NCI-H2196 (cell line): ENCODE measurements around the gene NSMF.

Experiments used
- DNase-seq: peaks from one replicate; lab custom pipeline; 2025; ENCODE audit not compliant: unreplicated experiment; lab: John Stamatoyannopoulos, UW

The NSMF gene

DNA sequence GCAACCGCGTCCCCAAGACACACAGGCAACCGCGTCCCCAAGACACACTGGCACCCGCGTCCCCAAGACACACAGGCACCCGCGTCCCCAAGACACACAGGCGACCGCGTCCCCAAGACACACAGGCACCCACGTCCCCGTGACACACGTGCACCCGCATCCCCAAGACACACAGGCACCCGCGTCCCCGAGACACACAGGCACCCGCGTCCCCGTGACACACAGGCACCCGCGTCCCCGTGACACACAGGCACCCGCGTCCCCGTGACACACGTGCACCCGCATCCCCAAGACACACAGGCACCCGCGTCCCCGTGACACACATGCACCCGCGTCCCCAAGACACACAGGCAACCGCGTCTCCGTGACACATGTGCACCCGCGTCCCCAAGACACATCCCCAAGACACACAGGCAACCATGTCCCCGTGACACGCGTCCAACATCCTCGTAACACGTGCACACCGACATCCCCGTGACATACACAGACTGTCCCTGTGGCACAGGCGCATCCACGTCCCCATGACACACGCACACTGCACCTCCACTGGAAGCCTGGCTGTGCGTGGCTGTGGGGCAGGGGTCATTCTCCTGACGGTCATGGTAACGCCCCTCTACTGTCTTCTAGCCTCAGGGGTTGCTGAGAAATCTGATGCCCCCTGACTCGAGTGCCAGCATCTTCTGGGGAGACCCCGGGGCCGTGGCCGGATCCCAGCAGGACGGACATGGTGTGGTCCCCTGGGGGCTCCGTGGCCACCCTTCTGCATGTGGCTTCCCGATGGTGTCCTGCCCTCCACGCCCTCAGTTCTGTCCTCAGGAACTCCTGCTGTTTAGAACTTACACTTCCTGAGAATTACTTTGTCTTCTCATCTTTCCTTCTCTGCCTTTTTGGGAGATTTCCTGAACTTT is 60.3 kb downstream of the NSMF start:
- DNase-seq, result no peak

DNA sequence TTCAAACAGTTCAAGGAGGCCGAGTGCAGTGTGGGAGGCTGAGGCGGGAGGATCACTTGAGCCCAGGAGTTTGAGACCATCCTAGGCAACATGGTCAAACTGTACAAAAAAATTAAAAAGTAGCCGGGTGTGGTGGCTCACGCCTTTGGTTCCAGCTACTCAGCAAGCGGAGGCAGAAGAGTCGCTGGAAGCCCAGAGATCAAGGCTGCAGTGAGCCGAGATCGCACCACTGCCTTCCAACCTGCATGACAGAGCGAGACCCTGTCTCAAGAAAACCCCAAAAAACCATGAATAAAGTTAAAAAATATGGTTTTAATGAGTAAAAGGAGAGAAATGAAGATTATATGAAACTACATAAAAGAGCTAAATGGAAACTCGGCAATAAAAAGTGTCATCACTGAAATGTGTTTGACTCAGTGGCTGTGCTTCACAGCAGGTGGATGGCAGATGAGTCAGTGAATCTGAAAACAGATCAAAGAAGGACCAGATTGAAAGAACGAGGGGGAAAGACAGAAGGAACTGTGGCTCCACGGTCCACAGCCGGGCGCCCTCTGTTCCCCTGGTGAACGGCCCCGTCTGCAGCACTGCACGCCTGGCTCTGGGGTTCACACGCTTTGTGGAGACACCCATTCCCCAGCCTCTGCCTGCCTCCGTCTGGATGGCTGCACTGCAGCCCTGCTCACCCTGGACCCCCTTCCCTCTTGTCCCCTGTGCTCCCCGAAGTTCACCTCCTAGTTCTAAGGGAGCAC is 61.3 kb downstream of the NSMF start:
- no peak for DNase-seq
